Motor neuron (in vitro differentiated cells): Measurements from ENCODE around the gene PREX1. TPM values are rescaled to one million over a fixed set of nuclear protein-coding genes. Genes with fewer than 3 reads are reported as not detected.

ENCODE experiments used
- ATAC-seq, 8 experiments: fragments of 200-7000 bp; cut with Tn5 transposase; replicated peaks in 6 of 8; 2 replicates each; pipeline ENCODE4 v1.8.0; 2021; ENCODE audit warnings: mild to moderate bottlenecking in 8 of 8, moderate library complexity in 8 of 8
- H3K27ac ChIP-seq, 2 donors: fragments of 250-450 bp; sonication (Bioruptor Pico); 2 replicates each; pipeline ENCODE4 v1.9.0; 2021; ENCODE audit warnings: antibody characterized with exemption in 2 of 2, mild to moderate bottlenecking in 2 of 2, moderate library complexity in 1 of 2
- H3K4me1 ChIP-seq, 2 donors: fragments of 250-450 bp; sonication (Bioruptor Pico); replicated peaks in 1 of 2; 2 replicates each; pipeline ENCODE4 v1.6.1; 2021; ENCODE audit warnings: antibody characterized with exemption in 2 of 2, mild to moderate bottlenecking in 2 of 2, moderate library complexity in 1 of 2
- H3K4me3 ChIP-seq, 5 donors: fragments of 250-450 bp; sonication (Bioruptor Pico); 2 replicates each; pipeline ENCODE4 v1.9.0; 2021; ENCODE audit warnings: antibody characterized with exemption in 5 of 5, mild to moderate bottlenecking in 5 of 5, moderate library complexity in 4 of 5
- WGBS, 10 experiments: fragments of 450-650 bp; shearing (Covaris generic); methylation state at CpG; one replicate each; pipeline ENCODE4 v1.0.0; 2022; 5-methylcytosine and 5-hydroxymethylcytosine counted together
- in situ Hi-C, 9 experiments: fragments of 400-800 bp; cut with MboI; loops; one replicate each; pipeline ENCODE4 v1.15.0; 2021; ENCODE audit warnings: low sequenced_read_pairs in 9 of 9, low pct_unique_long_range_greater_than_20kb in 2 of 9; ENCODE audit not compliant: unreplicated experiment in 9 of 9
- total RNA-seq, 8 experiments: library from RNA; unstranded; fragments of 300-600 nt; gene quantifications; 2 replicates each; pipeline versions ENCODE4 v1.2.3 to v1.2.4, GENCODE V29; 2022

Gene PREX1
- total RNA-seq, 8 experiments from 2014 or later = 10.1 to 54.9 (median 27.0) TPM

DNA sequence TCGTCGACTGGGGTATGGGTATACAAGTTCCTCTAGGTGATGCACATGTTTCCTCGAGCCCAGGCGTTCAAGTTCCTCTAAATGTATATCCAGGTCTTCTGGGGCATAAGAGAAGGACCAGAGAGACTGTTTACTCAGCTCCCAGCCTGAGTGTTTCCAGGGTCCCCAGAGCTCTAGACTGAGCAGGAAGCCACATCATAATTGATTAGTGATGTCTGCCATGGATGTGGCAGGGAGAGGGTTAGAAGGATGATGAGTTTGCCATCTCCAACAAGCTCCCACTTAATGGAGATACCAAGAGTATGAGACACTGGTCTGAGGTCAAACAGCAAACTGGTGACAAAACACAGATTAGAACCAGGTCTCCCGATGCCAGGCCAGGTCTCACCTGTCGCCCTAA lies 74.8 kb downstream of the PREX1 start:
- H3K4me1 ChIP-seq = peaks cover 37 to 48% of the 10 kb centered on the region in 2 donors
- peak overlapping the region in 1 of 2 donors; percentile 37 for H3K27ac ChIP-seq
- in situ Hi-C loops = no loop called here
- H3K4me3 ChIP-seq = no peak overlapping the region
- ATAC-seq = no peak
- WGBS, 10 experiments = 90 to 100% (median 97%) methylated on average over 2 to 5 of the region's 6 CpGs; no CpG with 5 or more reads in 5 of the 10 experiments

DNA sequence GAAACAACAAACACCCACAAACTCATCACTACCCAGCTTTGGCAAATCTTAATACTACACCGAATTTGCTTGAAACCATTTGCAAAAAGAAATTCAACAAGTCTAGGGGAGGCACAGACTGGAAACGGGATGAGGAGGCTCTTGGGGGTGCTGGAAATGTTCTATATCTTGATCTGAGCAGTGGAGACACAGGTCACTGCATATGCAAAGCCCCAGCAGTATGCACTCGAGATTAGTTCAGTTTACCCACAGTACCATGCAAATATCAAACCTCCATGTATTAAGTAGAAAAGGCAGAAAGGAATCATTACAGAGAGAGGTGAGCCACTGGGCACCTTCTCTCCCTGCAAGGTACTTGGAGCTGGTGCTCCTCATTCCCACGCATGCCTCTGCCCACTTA lies 75.9 kb downstream of the PREX1 start:
- peak in 1 of 8 experiments; percentile 71 for ATAC-seq
- Histone ChIP-seq H3K4me1 (peaks cover 48 to 57% of the 10 kb centered on the region in 2 donors), H3K4me3 (no peak overlapping the region), H3K27ac (peak overlapping the region; percentile 25 to 55)
- in situ Hi-C loops = no loop called here
- WGBS, 10 experiments = 10 to 75% (median 41%) methylated on average over 1 to 4 of the region's 4 CpGs; no CpG with 5 or more reads in 3 of the 10 experiments

DNA sequence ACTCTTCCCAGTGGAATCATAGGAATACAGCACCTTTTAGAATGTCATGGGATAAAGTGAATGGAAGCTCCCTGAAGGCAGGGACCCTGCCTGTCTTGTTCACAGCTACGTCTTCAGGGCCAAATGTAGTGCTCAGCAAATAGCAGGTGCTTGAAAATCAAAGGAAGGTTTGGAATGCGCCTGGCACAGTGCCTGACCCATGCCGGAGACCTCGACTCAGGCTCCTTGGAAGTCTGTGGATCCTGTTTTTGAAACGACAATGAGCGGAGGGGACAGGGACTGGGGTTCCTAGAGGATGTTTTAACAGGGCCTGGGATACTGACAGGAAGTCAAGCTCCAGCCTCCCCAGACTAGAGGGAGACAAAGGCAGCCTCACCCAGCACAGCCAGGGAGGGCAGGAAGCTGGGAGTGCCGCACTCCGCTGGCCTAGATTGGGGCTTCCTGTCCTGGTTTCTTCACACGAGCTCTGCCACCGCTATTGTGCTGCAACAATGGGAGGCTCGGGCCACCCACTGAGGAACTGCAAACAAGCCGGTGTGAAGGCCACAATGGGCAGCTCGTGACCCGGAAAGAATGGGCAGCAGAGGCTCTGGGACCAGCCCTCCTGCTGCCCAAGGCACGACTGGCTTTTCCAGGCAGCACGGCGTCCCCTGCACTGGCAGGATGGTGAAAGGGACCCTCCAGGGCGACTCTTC lies 76.7 kb downstream of the PREX1 start:
- 0 to 82% (median 47%) methylated on average over 1 to 12 of the region's 18 CpGs for WGBS, 10 experiments
- Histone ChIP-seq H3K27ac (peak overlapping the region; percentile 44 to 55), H3K4me1 (peaks cover 49 to 58% of the 10 kb centered on the region in 2 donors), H3K4me3 (no peak overlapping the region)
- ATAC-seq = peak in 5 of 8 experiments; percentile 53 to 68 (median 62)
- in situ Hi-C loops = no loop called here

DNA sequence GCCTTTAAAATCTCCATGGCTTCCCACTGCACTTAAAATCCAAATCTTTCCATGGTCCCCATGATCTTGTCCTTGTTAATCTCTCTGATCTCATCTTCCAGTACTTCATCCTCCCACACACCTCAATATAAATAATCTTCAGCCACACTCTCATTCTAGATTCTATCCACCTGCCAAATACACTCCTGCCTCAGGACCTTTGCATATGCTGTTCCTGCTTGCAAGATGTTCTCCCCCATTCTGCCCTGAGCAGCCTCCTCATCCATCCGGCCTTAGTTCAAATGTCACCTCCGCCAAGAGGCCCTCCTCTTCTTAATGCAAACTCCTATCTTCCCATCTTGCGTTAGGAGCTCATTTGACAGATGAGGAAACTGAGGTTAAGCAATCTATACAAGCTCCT lies 77.4 kb downstream of the PREX1 start:
- ATAC-seq = no peak
- in situ Hi-C loops = no loop called here
- Histone ChIP-seq H3K4me3 (no peak overlapping the region), H3K4me1 (peaks cover 49 to 58% of the 10 kb centered on the region in 2 donors), H3K27ac (no peak overlapping the region)
- WGBS, 10 experiments = 100% methylated on average over 1 to 2 of the region's 3 CpGs; no CpG with 5 or more reads in 4 of the 10 experiments

DNA sequence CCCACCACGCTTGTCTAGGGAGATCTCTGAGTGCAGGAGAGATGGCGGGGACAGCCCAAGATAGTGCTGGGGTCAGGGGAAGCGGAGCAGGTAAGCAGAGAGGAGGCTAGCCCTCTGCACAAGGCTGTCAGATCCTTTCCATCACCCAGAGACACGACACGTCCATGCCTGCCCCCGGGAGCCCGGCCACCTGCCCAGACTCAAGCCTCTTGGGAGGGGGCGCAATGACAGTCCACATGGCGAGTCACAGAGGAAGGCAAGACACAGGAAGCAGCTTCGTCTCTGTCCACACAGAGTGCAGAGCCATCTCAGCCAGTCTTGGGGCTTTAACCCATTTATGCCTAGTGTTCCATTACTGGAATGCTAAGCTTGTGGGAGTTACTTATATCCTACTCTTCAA lies 78.4 kb downstream of the PREX1 start:
- H3K4me3 ChIP-seq = no peak overlapping the region
- ATAC-seq = peak in 1 of 8 experiments; percentile 1

DNA sequence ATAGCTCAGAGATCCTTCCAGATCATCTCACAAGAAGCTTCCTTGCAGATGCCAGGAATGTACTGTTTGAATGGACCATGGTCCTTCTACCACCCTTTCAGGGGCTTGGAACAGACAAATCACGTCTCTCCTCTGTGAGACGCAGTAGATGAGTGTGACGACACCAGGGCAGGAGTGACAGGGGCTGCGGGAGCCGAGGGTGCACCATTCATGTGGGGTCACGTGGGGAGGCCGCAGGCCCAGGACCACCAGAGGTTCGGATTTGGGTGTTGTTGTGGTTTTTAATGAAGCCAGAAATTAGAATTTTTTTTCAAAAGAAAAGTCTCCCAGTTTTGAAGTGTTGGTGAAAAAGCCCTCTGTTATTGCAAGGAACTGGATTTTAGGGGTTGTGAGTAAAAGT lies 79.2 kb downstream of the PREX1 start:
- WGBS, 10 experiments = 86 to 100% (median 95%) methylated on average over 1 to 4 of the region's 8 CpGs; no CpG with 5 or more reads in 7 of the 10 experiments
- H3K4me3 ChIP-seq = no peak overlapping the region
- H3K27ac ChIP-seq = no peak overlapping the region
- H3K4me1 ChIP-seq = peaks cover 34 to 45% of the 10 kb centered on the region in 2 donors
- ATAC-seq = no peak
- in situ Hi-C loops = no loop called here

More for the DNA sequence above, 78.4 kb downstream of the PREX1 start:
- WGBS, 10 experiments = 35 to 92% (median 85%) methylated on average over 2 to 5 of the region's 10 CpGs; no CpG with 5 or more reads in 4 of the 10 experiments
- H3K27ac ChIP-seq = no peak overlapping the region
- in situ Hi-C loops = no loop called here
- H3K4me1 ChIP-seq = peaks cover 43 to 53% of the 10 kb centered on the region in 2 donors

DNA sequence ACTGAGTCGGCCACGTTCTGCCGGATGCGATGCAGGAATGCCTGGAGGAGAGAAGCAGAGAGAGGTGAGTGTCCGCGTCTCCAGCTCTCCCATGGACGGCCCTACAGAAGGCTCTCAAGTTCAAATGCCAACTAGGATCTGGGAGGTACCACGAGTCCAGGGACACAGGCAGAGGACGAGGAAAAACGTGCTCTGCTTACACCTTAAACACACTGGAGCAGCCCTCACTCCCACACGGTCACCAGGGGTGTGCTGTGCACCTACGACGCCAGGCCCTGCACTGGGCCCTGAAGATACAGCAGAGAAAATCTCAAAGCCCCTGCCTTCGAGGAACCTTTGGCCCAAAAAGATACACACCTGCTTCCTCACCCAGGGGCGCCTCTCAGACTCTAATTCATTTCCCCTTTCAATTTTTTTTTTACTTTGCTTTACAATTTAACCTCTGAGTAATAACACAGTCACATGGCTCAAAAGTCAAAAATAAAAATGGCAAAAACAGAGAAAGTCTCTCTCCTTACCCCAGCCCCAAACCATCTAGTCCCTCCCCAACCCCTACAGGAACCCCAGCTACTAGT lies 79.9 kb downstream of the PREX1 start:
- peak in 2 of 8 experiments; percentile 1 to 4 for ATAC-seq
- in situ Hi-C loops = no loop called here
- 56 to 100% (median 95%) methylated on average over 1 to 4 of the region's 15 CpGs; no CpG with 5 or more reads in 5 of the 10 experiments for WGBS, 10 experiments
- Histone ChIP-seq H3K27ac (peak overlapping the region; percentile 65 to 88), H3K4me1 (peaks cover 32 to 42% of the 10 kb centered on the region in 2 donors), H3K4me3 (no peak overlapping the region)

DNA sequence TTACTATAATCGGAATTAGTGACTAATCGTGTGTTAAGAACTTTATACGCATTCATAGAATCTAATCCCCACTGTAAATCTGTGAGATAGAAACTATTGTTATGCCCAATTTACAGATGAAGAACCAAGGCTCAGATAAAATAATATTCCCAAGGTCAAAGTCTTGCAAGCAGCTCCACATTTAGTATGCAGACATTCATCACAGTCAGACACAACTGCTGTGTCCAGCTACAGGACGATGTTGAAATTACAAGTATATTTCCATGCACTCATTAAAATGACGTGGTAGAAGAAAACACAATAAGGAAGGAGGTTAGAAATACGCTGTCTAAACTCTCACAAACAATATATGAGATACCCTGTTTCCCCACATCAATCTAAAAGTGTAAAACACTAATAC lies 82.5 kb downstream of the PREX1 start:
- H3K4me1 ChIP-seq = peaks cover 21 to 29% of the 10 kb centered on the region in 2 donors
- in situ Hi-C loops = no loop called here
- no peak overlapping the region for H3K27ac ChIP-seq
- ATAC-seq = no peak
- WGBS, 10 experiments = 40 to 100% (median 90%) methylated on average over 2 to 6 of the region's 6 CpGs
- no peak overlapping the region for H3K4me3 ChIP-seq

DNA sequence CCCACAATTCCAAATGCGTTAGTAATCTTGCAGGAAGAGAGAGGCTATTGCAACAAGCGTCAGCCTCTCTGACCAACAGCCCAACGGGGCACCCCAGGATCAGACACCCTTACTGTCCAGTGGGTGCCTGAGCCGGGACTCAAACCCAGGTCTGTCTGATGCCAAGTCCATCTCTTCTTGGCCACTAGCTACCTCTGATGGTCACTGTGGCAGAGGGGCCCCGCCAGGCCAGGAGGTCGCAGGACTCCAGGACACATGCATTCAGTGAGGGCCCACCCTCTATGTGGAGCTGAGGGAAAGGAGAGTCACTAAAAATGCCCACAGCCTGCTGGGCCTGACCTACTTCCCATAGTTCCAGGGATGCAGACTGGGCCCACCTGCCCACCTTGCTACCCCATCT lies 83.3 kb downstream of the PREX1 start:
- no peak overlapping the region for H3K4me3 ChIP-seq
- peaks cover 20 to 24% of the 10 kb centered on the region in 2 donors for H3K4me1 ChIP-seq
- WGBS, 10 experiments = 90 to 100% (median 95%) methylated on average over 1 to 5 of the region's 6 CpGs; no CpG with 5 or more reads in 4 of the 10 experiments
- no peak for ATAC-seq
- H3K27ac ChIP-seq = no peak overlapping the region
- in situ Hi-C loops = no loop called here

DNA sequence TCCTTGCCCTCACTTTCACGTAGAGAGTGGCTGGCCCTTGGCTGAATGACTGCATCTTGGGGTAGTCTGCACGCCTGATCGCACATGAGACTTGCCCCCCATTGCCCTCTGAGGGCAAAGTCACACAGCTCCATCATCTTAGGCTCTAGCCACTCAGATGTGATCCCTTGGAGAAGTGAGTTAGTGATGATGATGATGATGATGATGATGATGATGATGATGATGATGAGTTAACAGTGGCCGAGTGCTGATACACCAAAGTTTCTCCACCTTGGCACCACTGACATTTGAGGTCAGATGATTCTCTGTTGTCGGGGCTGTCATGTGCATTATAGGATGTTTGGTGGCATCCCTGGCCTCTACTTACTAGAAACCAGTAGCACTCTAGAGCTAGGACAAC lies 84.0 kb downstream of the PREX1 start:
- in situ Hi-C loops = no loop called here
- WGBS, 10 experiments = 40 to 100% (median 83%) methylated on average over 1 to 4 of the region's 5 CpGs; no CpG with 5 or more reads in 6 of the 10 experiments
- H3K4me1 ChIP-seq = peaks cover 17 to 20% of the 10 kb centered on the region in 2 donors
- H3K27ac ChIP-seq = no peak overlapping the region
- no peak overlapping the region for H3K4me3 ChIP-seq
- ATAC-seq = no peak

DNA sequence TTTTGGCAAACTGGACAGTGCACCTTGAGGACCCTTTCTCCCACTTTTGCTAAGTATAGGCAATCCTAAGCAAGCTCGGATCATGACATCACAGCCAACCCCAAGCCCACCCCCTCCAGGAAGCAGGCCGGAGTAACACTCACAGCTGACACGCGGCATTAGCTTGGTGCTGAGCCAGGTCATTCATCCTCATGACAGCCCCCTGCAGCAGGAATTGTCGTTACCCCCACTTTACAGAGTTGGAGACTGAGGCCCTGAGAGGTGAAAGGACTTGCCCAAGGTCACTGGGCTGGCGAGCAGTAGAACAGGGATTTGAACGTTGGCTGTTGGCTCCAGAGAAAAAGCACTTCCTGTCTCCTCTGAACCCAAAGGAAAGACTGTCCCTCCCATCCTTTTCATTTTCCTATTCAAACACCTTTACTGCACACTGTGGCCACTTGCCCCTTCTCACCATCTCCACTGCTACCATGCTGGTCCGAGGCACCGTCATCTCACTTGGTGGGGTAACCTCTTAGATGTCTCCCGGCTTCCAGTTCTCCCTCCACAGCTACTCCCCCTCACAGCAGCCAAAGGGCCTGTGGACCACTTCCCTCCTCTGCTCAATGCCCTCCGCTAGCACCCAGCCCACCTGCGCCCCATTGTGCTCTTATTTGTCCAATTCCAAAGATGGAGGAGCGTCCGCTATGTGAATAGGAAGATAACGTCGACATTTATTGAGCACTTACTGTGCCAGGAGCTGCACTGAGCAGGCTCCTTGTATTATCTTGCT lies 84.7 kb downstream of the PREX1 start:
- 53 to 100% (median 91%) methylated on average over 1 to 14 of the region's 16 CpGs; no CpG with 5 or more reads in 1 of the 10 experiments for WGBS, 10 experiments
- no peak overlapping the region for H3K27ac ChIP-seq
- in situ Hi-C loops = no loop called here
- no peak for ATAC-seq
- H3K4me3 ChIP-seq = no peak overlapping the region
- peaks cover 15 to 18% of the 10 kb centered on the region in 2 donors for H3K4me1 ChIP-seq

DNA sequence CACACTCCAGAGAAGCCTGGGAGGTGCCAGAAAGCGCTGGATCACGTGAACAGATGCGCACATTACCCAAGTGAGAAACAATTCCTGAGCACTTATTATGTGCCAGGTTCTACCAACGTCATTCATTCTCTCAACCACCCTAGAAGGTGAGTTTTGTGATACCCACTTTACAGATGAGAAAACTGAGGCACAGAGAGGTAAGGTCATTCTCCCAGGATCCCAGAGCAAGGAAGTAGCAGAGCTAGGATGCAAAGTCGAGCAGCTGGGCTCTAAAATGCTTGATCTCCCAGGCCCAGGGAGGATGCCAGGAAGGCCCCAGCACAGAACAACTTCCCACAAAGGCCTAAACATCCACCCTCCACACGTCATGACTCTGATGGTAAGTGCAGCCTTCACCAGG lies 85.6 kb downstream of the PREX1 start:
- 45 to 100% (median 94%) methylated on average over 1 to 5 of the region's 6 CpGs; no CpG with 5 or more reads in 7 of the 10 experiments for WGBS, 10 experiments
- Histone ChIP-seq H3K27ac (no peak overlapping the region), H3K4me1 (peaks cover 7 to 9% of the 10 kb centered on the region in 2 donors), H3K4me3 (no peak overlapping the region)
- ATAC-seq = no peak
- in situ Hi-C loops = no loop called here

DNA sequence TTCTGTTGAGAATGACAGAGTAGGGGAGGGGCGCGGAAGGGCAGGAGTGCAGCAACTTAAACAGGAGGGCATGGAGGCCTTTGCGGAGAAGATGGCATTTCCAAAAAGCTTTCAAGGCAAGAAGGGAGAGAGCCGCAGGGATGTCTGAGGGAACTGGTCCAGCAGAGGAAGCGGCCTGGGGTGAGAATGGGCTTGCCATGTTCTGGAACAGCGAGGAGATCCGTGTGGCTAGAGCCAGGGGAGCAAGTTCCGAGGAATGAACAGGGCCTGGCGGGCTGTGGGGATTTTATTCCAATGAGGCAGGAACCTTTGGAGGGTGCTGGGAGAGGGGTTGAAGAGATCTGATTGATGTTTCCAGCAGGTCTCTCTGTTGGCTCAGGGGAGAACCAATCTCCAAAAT lies 86.1 kb downstream of the PREX1 start:
- WGBS, 10 experiments = 92 to 100% (median 100%) methylated on average over 2 to 8 of the region's 9 CpGs; no CpG with 5 or more reads in 3 of the 10 experiments

More for the DNA sequence above, 86.1 kb downstream of the PREX1 start:
- in situ Hi-C loops = no loop called here
- peaks cover 2 to 5% of the 10 kb centered on the region in 2 donors for H3K4me1 ChIP-seq
- no peak overlapping the region for H3K27ac ChIP-seq
- H3K4me3 ChIP-seq = no peak overlapping the region
- ATAC-seq = no peak
